ENCODE results near the gene CD86.

CD86 gene

GRCh38 chr3:122091602-122092295, 36.6 kb downstream of the CD86 start:
- no peaks in the 10 kb centered on the region for H3K27me3 Mint-ChIP-seq (ENCODE audit: low read depth)
- peaks cover 62% of the 10 kb centered on the region for H3K4me1 Mint-ChIP-seq (ENCODE audit: low read depth)
- H3K4me3 Mint-ChIP-seq = peak overlapping the region; percentile 56
- peaks cover 17% of the 10 kb centered on the region for H3K36me3 Mint-ChIP-seq (ENCODE audit: low read depth)
- DNase-seq (ENCODE audit: low spot score) = no peak
- peak overlapping the region; percentile 91 for H3K27ac Mint-ChIP-seq
- H3K9me3 Mint-ChIP-seq = no peaks in the 10 kb centered on the region

GRCh38 chr3:122092460-122093165, 37.5 kb downstream of the CD86 start:
- Mint-ChIP-seq H3K4me3 (peak overlapping the region; percentile 56), H3K36me3 (ENCODE audit: low read depth) (peaks cover 17% of the 10 kb centered on the region), H3K4me1 (ENCODE audit: low read depth) (peaks cover 53% of the 10 kb centered on the region), H3K27me3 (ENCODE audit: low read depth) (no peaks in the 10 kb centered on the region), H3K9me3 (no peaks in the 10 kb centered on the region), H3K27ac (peak overlapping the region; percentile 91)
- DNase-seq (ENCODE audit: low spot score) = peak; percentile 70

GRCh38 chr3:122094125-122094524, 39.0 kb downstream of the CD86 start:
- Mint-ChIP-seq H3K4me3 (peak overlapping the region; percentile 57), H3K27me3 (ENCODE audit: low read depth) (no peaks in the 10 kb centered on the region), H3K9me3 (no peaks in the 10 kb centered on the region)

GRCh38 chr3:122094693-122095092, 39.5 kb downstream of the CD86 start:
- DNase-seq (ENCODE audit: low spot score) = no peak

More at GRCh38 chr3:122094125-122094524, 39.0 kb downstream of the CD86 start:
- Mint-ChIP-seq H3K27ac (peak overlapping the region; percentile 92), H3K36me3 (ENCODE audit: low read depth) (peaks cover 16% of the 10 kb centered on the region), H3K4me1 (ENCODE audit: low read depth) (peaks cover 46% of the 10 kb centered on the region)
- DNase-seq (ENCODE audit: low spot score) = no peak

GRCh38 chr3:122097141-122097540, 42.0 kb downstream of the CD86 start:
- no peak overlapping the region for H3K27ac Mint-ChIP-seq
- no peaks in the 10 kb centered on the region for H3K27me3 Mint-ChIP-seq (ENCODE audit: low read depth)
- H3K4me3 Mint-ChIP-seq = no peak overlapping the region
- no peak for DNase-seq (ENCODE audit: low spot score)
- H3K36me3 Mint-ChIP-seq (ENCODE audit: low read depth) = peaks cover 8% of the 10 kb centered on the region
- H3K4me1 Mint-ChIP-seq (ENCODE audit: low read depth) = peaks cover 42% of the 10 kb centered on the region
- no peaks in the 10 kb centered on the region for H3K9me3 Mint-ChIP-seq

More at GRCh38 chr3:122094693-122095092, 39.5 kb downstream of the CD86 start:
- Mint-ChIP-seq H3K27me3 (ENCODE audit: low read depth) (no peaks in the 10 kb centered on the region), H3K36me3 (ENCODE audit: low read depth) (peaks cover 16% of the 10 kb centered on the region), H3K27ac (peak overlapping the region; percentile 92), H3K4me3 (peak overlapping the region; percentile 57), H3K9me3 (no peaks in the 10 kb centered on the region), H3K4me1 (ENCODE audit: low read depth) (peaks cover 46% of the 10 kb centered on the region)

- no peak overlapping the region for H3K27ac Mint-ChIP-seq
- no peaks in the 10 kb centered on the region for H3K27me3 Mint-ChIP-seq (ENCODE audit: low read depth)
- H3K36me3 Mint-ChIP-seq (ENCODE audit: low read depth) = peaks cover 3% of the 10 kb centered on the region
- H3K9me3 Mint-ChIP-seq = no peaks in the 10 kb centered on the region
- no peak overlapping the region for H3K4me3 Mint-ChIP-seq
- peaks cover 39% of the 10 kb centered on the region for H3K4me1 Mint-ChIP-seq (ENCODE audit: low read depth)
- no peak for DNase-seq (ENCODE audit: low spot score)
Measured at GRCh38 chr3:122098611-122099010, 43.4 kb downstream of the CD86 start.

- H3K4me1 Mint-ChIP-seq (ENCODE audit: low read depth) = peaks cover 37% of the 10 kb centered on the region
- no peaks in the 10 kb centered on the region for H3K27me3 Mint-ChIP-seq (ENCODE audit: low read depth)
- no peak for DNase-seq (ENCODE audit: low spot score)
Measured at GRCh38 chr3:122099255-122099654, 44.1 kb downstream of the CD86 start.

GRCh38 chr3:122100083-122100482, 44.9 kb downstream of the CD86 start:
- no peak overlapping the region for H3K4me3 Mint-ChIP-seq
- H3K9me3 Mint-ChIP-seq = no peaks in the 10 kb centered on the region
- H3K4me1 Mint-ChIP-seq (ENCODE audit: low read depth) = peaks cover 31% of the 10 kb centered on the region
- no peak overlapping the region for H3K27ac Mint-ChIP-seq
- no peak for DNase-seq (ENCODE audit: low spot score)
- no peaks in the 10 kb centered on the region for H3K27me3 Mint-ChIP-seq (ENCODE audit: low read depth)
- no peaks in the 10 kb centered on the region for H3K36me3 Mint-ChIP-seq (ENCODE audit: low read depth)

More at GRCh38 chr3:122099255-122099654, 44.1 kb downstream of the CD86 start:
- Mint-ChIP-seq H3K4me3 (no peak overlapping the region), H3K9me3 (no peaks in the 10 kb centered on the region), H3K27ac (no peak overlapping the region), H3K36me3 (ENCODE audit: low read depth) (no peaks in the 10 kb centered on the region)

GRCh38 chr3:122100591-122101463, 45.7 kb downstream of the CD86 start:
- H3K4me1 Mint-ChIP-seq (ENCODE audit: low read depth) = peaks cover 26% of the 10 kb centered on the region
- H3K27ac Mint-ChIP-seq = peak overlapping the region; percentile 93
- no peaks in the 10 kb centered on the region for H3K36me3 Mint-ChIP-seq (ENCODE audit: low read depth)
- no peaks in the 10 kb centered on the region for H3K9me3 Mint-ChIP-seq
- no peaks in the 10 kb centered on the region for H3K27me3 Mint-ChIP-seq (ENCODE audit: low read depth)
- peak; percentile 59 for DNase-seq (ENCODE audit: low spot score)
- H3K4me3 Mint-ChIP-seq = peak overlapping the region; percentile 69

GRCh38 chr3:122101646-122102045, 46.5 kb downstream of the CD86 start:
- no peaks in the 10 kb centered on the region for H3K9me3 Mint-ChIP-seq
- peak overlapping the region; percentile 93 for H3K27ac Mint-ChIP-seq
- peak overlapping the region; percentile 28 for H3K4me3 Mint-ChIP-seq
- H3K36me3 Mint-ChIP-seq (ENCODE audit: low read depth) = no peaks in the 10 kb centered on the region
- H3K27me3 Mint-ChIP-seq (ENCODE audit: low read depth) = no peaks in the 10 kb centered on the region
- H3K4me1 Mint-ChIP-seq (ENCODE audit: low read depth) = peaks cover 26% of the 10 kb centered on the region
- no peak for DNase-seq (ENCODE audit: low spot score)

- Mint-ChIP-seq H3K36me3 (ENCODE audit: low read depth) (no peaks in the 10 kb centered on the region), H3K4me1 (ENCODE audit: low read depth) (peaks cover 26% of the 10 kb centered on the region), H3K27ac (peak overlapping the region; percentile 93), H3K9me3 (no peaks in the 10 kb centered on the region), H3K4me3 (peak overlapping the region; percentile 28), H3K27me3 (ENCODE audit: low read depth) (no peaks in the 10 kb centered on the region)
- DNase-seq (ENCODE audit: low spot score) = peak; percentile 49
Measured at GRCh38 chr3:122102191-122102935, 47.2 kb downstream of the CD86 start.

GRCh38 chr3:122103821-122104514, 48.8 kb downstream of the CD86 start:
- Mint-ChIP-seq H3K4me3 (no peak overlapping the region), H3K4me1 (ENCODE audit: low read depth) (peaks cover 26% of the 10 kb centered on the region), H3K9me3 (no peaks in the 10 kb centered on the region), H3K27me3 (ENCODE audit: low read depth) (no peaks in the 10 kb centered on the region), H3K27ac (no peak overlapping the region), H3K36me3 (ENCODE audit: low read depth) (no peaks in the 10 kb centered on the region)
- no peak for DNase-seq (ENCODE audit: low spot score)

All from T-helper 2 cell treated with Interferon-gamma antibody and Interleukin-4, amounts not matched to agents 5 μg/mL and 100 μg/mL, for 36 hours (primary cell).